Stimulated activated CD4-positive, alpha-beta T cell treated with anti-CD3 and anti-CD28 coated beads, Interleukin-15, amount 100 ng/mL, for 1 hour (primary cell): Measurements from ENCODE around the gene CACNA2D3.

Source experiments
- DNase-seq, 2 donors: peaks; one replicate each; pipeline ENCODE4 v3.0.0-alpha.2; 2020; ENCODE audit warnings: low read depth in 1 of 2, low spot score in 1 of 2

CACNA2D3 gene

DNA sequence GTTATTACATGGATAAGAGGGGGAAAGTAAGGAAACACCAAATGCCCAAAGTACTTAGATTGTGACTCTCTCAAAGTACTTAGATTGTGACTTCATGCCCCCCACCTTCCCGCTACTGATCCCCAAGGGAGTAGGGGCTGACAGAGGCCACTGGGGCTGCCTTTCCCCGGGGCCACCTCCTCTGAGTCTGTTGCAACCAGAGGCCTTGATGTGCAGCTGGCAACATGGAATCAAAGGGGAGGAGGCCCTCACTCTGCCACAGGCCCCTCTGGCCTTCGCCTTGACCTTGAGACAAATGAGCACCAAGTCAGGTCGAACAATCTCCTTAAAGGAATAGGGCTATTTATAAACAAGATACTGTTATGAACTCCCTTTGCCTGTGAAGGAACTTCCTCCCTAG lies 743.0 kb downstream of the CACNA2D3 start:
- DNase-seq: no peak

DNA sequence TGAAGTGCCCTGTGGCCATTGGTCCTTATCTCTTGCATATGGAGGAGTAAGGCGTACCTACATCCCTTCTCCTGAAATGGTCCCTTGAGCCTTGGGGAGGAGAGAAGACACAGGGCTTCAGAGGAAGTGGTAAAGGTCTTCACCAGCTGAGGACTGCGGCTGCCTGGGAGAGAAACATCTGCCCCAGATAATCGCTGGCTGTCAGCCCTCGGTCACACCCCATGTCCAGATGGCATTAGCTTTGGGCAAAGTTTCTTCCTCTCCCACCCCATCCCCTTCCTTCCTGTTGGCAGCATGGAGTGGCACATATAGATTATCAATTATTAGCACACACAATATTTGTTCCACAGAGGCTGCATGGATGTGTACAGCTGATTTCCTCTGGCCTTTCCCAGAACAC lies 743.9 kb downstream of the CACNA2D3 start:
- DNase-seq: no peak

- DNase-seq: no peak
Observed at GRCh38 chr3:54870423-54870822, 748.1 kb downstream of the CACNA2D3 start.

DNA sequence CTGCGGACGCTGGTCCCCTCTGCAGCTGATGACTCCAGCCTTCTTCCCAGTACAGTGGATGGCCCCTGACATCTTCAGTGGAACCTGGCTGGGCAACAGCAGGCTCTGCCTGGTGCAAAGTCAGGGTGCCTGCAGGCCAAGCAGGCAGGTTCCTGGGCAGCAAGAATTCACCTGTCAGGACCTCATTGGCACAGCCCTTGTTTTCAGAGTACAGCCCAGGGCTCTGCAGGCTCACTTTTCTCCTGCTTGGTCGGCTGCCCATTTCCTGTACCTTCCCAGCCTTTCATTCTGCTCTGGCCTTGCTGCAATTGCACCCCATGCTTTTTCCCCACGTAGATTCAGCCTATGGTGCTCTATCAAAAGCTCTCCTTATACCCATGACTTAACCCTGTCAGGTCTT lies 749.5 kb downstream of the CACNA2D3 start:
- DNase-seq: no peak

DNA sequence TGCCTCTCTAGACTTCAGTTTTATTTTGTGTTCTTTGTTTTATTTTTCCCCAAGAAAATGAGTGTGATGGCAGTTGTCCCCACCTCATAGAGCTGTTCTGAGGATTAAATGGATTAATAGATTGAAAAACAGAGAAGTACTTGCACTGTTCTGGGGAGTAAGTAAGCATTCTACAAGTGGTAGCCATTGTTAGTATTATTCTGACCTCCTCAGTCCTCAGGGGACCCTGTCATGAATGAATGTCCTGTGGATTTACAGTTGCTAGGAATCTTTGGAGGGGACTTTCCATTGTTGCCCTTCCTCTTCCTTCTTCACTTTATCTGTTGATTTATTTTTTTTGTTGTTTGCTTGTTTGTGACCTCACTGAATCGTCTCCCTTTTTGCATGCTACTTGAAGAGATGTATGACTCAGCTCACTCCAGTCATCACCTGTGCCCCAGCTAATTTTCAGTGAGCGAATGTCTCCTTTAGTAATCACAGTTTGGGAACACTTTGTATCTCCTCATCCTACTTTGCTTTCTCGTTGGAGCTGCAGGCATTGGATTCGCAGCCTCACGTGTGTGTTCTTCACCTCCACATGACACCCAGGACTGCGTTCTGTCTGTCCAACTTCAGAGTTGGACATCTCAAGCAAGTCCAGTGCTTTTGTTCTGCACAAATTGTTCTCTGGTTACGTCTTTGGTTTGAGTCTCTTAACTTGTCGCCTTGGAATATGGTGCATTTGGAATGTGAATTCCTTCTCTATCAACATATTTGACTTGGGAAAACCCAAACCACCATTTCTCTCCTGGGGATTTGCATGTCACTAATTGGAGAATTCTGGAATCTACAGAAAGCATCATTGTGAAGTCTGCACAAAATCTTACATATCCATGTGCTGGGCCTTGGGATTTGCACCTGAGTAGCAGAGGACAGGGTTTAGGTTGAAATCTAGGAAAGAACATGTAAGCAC lies 751.0 kb downstream of the CACNA2D3 start:
- DNase-seq: no peak

GRCh38 chr3:54874816-54875556 lies 752.6 kb downstream of the CACNA2D3 start:
- no peak for DNase-seq

- no peak for DNase-seq
Observed at GRCh38 chr3:54875596-54876268, 753.4 kb downstream of the CACNA2D3 start.

- DNase-seq: no peak
Observed at GRCh38 chr3:54876694-54877093, 754.3 kb downstream of the CACNA2D3 start.

DNA sequence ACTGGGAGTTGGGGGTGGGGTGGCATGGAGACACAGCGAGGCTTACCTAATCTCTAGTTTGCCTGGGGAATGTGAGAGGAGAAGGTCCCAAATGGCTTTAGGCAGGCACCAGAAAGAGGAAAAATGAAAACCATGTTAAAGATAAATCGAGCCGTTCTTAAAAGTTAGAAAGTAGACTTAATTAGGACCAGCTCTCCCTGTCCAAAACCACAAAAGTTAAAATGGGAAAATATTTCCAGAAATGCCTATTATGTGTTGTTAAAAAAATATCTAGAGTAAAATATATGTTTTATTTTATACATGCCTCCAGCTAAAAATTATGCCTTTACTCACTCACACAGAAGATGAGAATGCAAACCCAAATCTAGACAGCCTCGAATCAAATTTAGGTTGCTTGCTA lies 755.4 kb downstream of the CACNA2D3 start:
- DNase-seq: no peak

GRCh38 chr3:54878145-54878544 lies 755.8 kb downstream of the CACNA2D3 start:
- no peak for DNase-seq

DNA sequence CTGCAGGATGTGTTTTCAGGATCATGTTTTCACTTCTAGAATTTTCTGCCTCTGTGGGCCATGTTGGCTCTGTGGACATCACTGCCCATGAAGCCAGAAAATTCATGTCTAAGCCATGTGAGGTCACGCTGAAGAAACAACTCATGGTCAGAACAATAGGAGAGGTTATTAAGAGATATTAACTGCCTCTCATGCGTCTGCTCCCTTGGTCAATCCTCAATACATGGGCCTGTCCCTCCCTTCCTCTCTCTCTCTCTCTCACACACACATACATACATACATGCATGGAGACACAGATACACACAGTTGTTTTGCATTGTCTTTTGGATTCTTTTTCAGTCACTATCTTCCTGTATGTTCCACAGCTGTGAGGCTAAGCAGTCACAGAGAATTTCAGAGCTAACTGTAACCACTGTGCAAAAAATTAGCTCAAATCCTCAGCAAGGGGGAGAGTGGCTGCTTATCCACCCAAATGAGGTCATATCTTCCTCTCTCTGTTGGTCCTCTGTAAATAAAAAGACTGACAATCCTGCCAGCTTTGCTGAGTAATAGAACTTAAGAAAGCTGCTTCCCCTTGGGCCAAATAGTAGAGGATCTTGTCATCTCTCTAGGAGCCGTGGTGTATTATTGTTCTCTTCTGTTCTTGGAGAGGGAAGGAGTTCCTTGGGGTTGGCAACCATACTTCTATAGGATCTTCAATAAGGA lies 759.9 kb downstream of the CACNA2D3 start:
- no peak for DNase-seq

DNA sequence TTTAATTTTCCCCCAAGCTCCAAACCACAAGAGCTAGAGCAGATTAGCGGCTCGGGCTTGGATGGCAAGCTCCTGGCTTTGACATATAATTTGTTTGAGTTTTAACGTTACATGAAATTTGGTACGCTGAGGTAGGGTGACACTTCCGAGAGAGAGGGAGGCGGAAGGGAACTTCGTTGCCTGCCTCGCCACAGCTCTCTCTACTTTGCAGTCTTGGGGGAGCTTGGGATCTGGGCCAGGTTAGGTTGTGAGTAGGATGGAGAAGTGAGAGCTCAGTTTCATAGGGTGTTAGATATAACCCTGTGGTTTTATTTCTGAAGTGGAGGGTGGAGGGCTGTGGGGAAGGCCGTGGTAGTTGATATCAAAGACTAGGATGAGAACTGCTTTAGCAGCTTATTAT lies 765.8 kb downstream of the CACNA2D3 start:
- no peak for DNase-seq

DNA sequence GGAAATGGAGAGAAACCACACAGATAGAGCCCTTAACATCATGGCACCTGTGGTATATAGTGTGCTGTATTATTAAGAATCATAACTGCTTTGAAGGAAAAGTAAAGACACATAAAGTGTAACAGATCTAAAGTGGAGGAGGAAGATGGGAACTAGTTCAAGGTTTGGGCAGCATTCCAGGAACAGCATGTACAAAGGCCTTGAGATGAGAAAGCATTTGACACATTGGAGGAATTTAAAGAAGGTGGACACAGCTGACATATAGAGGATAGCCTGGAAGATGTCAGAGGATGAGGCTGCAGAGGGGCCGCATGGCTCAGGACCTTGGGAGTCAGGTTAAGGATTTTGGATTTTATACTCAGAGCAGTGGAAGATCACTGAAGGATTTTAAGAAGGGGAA lies 766.5 kb downstream of the CACNA2D3 start:
- no peak for DNase-seq

DNA sequence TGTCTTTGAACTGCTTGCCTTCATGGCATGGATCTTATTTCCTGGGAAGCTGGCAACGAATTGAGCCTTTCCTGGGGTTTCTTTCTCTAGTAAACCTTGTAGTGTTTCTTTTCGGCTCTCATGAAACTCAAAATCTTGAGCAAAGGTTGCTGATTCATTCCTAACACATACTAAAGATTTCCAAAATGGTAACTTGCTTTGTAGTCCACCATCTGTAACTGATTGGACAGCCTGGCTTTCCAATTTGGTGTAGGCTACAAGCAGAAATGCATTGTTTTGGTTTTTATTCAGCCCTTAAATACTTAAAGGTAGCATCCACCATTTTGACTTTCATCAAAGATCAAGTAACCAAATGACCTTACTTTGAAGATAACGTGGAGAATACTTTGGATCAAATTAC lies 767.4 kb downstream of the CACNA2D3 start:
- DNase-seq: no peak

GRCh38 chr3:54891540-54891897 lies 769.2 kb downstream of the CACNA2D3 start:
- no peak for DNase-seq

DNA sequence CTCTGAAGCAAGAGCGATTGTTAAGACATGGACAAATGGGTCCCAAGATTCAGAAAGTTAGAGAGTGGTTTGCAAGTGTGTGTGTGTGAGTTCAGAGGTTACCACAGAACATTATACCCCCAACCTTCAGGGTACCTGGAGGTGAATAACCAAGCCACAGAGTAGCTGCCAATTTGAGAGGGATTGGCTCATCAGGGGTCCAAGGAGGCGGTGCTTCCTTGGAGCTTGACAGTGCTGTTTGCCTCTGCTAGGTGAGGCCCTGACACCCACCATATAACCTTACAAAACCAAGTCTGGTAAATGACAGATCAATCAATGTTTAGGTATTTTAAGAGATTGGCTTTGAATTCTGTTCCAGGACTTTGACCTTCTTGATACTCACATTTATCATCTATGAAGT lies 769.8 kb downstream of the CACNA2D3 start:
- DNase-seq: no peak

- no peak for DNase-seq
Observed at GRCh38 chr3:54895613-54896012, 773.3 kb downstream of the CACNA2D3 start.

- no peak for DNase-seq
Observed at GRCh38 chr3:54897028-54897711, 774.8 kb downstream of the CACNA2D3 start.

DNA sequence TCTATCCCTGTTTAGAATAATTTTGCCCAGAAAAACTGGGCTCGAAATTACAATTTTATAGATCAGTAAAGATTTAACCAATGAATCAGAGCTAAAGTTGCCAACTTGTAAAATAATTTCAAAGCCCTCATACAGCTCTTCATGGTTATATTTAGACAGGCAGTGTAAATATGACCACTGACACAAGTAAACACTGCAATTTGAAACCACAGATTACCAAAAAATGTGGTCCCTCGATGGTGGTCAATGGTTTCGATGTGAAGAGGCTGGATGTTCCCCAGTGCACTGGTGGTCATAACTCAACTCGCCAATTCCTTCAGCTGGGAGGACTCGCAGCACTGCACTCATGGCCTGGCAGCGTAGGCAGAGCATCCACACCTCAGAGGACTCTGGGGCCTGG lies 776.9 kb downstream of the CACNA2D3 start:
- DNase-seq: no peak

GRCh38 chr3:54900838-54901591 lies 778.7 kb downstream of the CACNA2D3 start:
- no peak for DNase-seq
